Mammary epithelial cell (primary cell): Measurements from ENCODE around the gene PPP1R9A.

ENCODE experiments used
- CTCF ChIP-seq, 2 donors: IDR thresholded peaks in 1 of 2; conservative IDR thresholded peaks in 1 of 2; 2 replicates each; pipeline ENCODE4 v1.5.1; 2011 to 2012; ENCODE audit warnings: inconsistent platforms in 2 of 2, low read length in 2 of 2, mild to moderate bottlenecking in 2 of 2, control low read depth in 1 of 2, low read depth in 1 of 2; ENCODE audit not compliant: insufficient read depth in 1 of 2; ENCODE audit errors: extremely low read depth in 1 of 2
- EZH2 ChIP-seq: IDR thresholded peaks from 2 replicates; pipeline ENCODE4 v1.6.1; 2012; ENCODE audit warnings: low read length, inconsistent platforms, borderline replicate concordance

GRCh38 chr7:94890216-94890615 lies 17.2 kb upstream of the PPP1R9A start:
- TF ChIP-seq CTCF (conservative IDR thresholded peaks at IDR 0.05 in 1 of 2, IDR thresholded peaks at IDR 0.05 in 1 of 2; ENCODE audit: extremely low read depth in 1 of 2, insufficient read depth in 1 of 2, low read depth in 1 of 2, low read length in 2 of 2) (no peak), EZH2 (no peak)
